GM12891 (cell line): ENCODE results near the gene MESP2.

ENCODE experiments used
- POLR2A ChIP-seq: IDR thresholded peaks from 2 replicates; pipeline ENCODE4 v1.6.1; 2011; ENCODE audit warnings: low read depth, low read length, control low read depth
- POLR2AphosphoS5 ChIP-seq: IDR thresholded peaks from 2 replicates; pipeline ENCODE4 v1.6.1; 2011; ENCODE audit warnings: low read depth, low read length, control low read depth
- SPI1 ChIP-seq: IDR thresholded peaks from 2 replicates; pipeline ENCODE4 v1.6.1; 2011; ENCODE audit warnings: low read depth, low read length, control low read depth

- TF ChIP-seq POLR2A (no peak), POLR2AphosphoS5 (no peak), SPI1 (no peak)
Measured at GRCh38 chr15:89802986-89803824, 27.1 kb downstream of the MESP2 start.
